Transverse colon (tissue), 4 donors: Measurements from ENCODE around the gene PDILT. TPM values are rescaled to one million over a fixed set of nuclear protein-coding genes. Genes with fewer than 3 reads are reported as not detected.
A peak's percentile ranks its signal among the peaks of the same experiment; 100 is the strongest.

Experiments used
- DNase-seq: peaks from one replicate; pipeline ENCODE4 v3.0.0-alpha.2; 2019
- H3K27ac ChIP-seq, 4 donors: fragments of 200-600 bp; sonication (generic); 2 replicates each; pipeline ENCODE4 v1.5.1; 2016 to 2018; ENCODE audit warnings: inconsistent platforms in 4 of 4
- H3K27me3 ChIP-seq: fragments of 200-600 bp; sonication (generic); 2 replicates; pipeline ENCODE4 v1.5.1; 2017; ENCODE audit warnings: inconsistent platforms
- H3K36me3 ChIP-seq, 4 donors: fragments of 200-600 bp; sonication (generic); 2 replicates each; pipeline ENCODE4 v1.5.1; 2017 to 2019; ENCODE audit warnings: inconsistent platforms in 4 of 4
- H3K4me1 ChIP-seq, 4 donors: fragments of 200-600 bp; sonication (generic); 2 replicates each; pipeline ENCODE4 v1.5.1; 2017 to 2020; ENCODE audit warnings: inconsistent platforms in 4 of 4
- H3K4me3 ChIP-seq, 4 donors: fragments of 200-600 bp; sonication (generic); 1 replicate in 1 of 4; 2 replicates in 3 of 4; pipeline versions ENCODE4 v1.5.1 to v1.6.1; 2017 to 2019; ENCODE audit warnings: inconsistent platforms in 4 of 4
- H3K9me3 ChIP-seq, 2 donors: fragments of 200-600 bp; sonication (generic); 2 replicates each; pipeline ENCODE4 v1.5.1; 2017 to 2019; ENCODE audit warnings: inconsistent platforms in 2 of 2
- EP300 ChIP-seq: sonication (generic); formaldehyde crosslinking; IDR thresholded peaks from one replicate; pipeline ENCODE4 v1.6.1; 2017; ENCODE audit warnings: antibody characterized with exemption, low read depth
- POLR2A ChIP-seq: fragments of 450-650 bp; IDR thresholded peaks from one replicate; pipeline ENCODE4 v1.6.1; 2016; ENCODE audit warnings: antibody characterized with exemption, mild to moderate bottlenecking, moderate library complexity
- POLR2AphosphoS5 ChIP-seq, 3 donors: sonication (generic); formaldehyde crosslinking; IDR thresholded peaks; one replicate each; pipeline ENCODE4 v1.6.1; 2016; ENCODE audit warnings: antibody characterized with exemption in 3 of 3
- WGBS, 2 donors: methylation state at CpG; one replicate each; pipeline ENCODE4 v1.1.5; 2018; ENCODE audit warnings: low coverage in 1 of 2; 5-methylcytosine and 5-hydroxymethylcytosine counted together
- in situ Hi-C, 4 donors: fragments of 200-750 bp; cut with MboI; loops; one replicate each; pipeline versions ENCODE4 v1.15.0 to v1.15.1; 2017; ENCODE audit warnings: low sequenced_read_pairs in 3 of 4, low pct_ligation_motif_present in 1 of 4, low pct_unique_long_range_greater_than_20kb in 1 of 4
- intact Hi-C: fragments of 100-400 bp; cut with DNase I; formaldehyde crosslinking; loops from one replicate; pipeline ENCODE4 v1.15.1; 2023; ENCODE audit warnings: low total_unique reads
- total RNA-seq, 4 donors: library from RNA; depleted of rRNA; stranded (reverse); fragments of >200 nt; gene quantifications; one replicate each; pipeline ENCODE4 v1.1.0, GENCODE V29; 2016
- TF ChIP-seq, protein P1 (sequence below), 5 experiments: fragments of 200-600 bp in 3 of 5; fragments of 450-650 bp in 2 of 5; sonication (generic) in 3 of 5; IDR thresholded peaks; 1 replicate in 2 of 5; 2 replicates in 3 of 5; pipeline ENCODE4 v1.5.1; 2016 to 2017; ENCODE audit warnings: antibody characterized with exemption in 5 of 5, inconsistent platforms in 3 of 5, mild to moderate bottlenecking in 2 of 5, moderate library complexity in 1 of 5

The PDILT gene
- total RNA-seq, 4 donors from 2014 or later = not detected

DNA sequence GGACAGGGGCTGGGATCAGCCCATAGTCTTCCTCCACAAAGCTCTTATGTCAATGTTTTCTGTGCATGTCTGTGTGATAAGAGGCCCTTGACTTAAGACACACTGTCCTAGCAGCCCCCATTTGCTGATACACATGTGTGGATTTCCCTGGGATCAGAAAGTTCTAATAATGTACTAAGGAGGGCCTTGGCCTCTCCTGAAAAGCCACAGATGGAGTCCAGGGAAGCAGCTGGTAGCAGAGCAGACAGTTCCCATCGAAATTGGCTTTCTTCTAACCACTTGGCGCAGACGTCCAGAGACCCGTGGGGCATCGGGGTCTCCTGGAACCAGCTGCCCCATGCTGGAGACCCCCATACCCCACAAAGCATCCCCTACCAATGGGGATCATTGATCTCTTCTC is 72.9 kb downstream of the PDILT start:
- TF ChIP-seq POLR2AphosphoS5 (IDR thresholded peaks at IDR 0.05) = no peak
- TF ChIP-seq, protein P1, sequence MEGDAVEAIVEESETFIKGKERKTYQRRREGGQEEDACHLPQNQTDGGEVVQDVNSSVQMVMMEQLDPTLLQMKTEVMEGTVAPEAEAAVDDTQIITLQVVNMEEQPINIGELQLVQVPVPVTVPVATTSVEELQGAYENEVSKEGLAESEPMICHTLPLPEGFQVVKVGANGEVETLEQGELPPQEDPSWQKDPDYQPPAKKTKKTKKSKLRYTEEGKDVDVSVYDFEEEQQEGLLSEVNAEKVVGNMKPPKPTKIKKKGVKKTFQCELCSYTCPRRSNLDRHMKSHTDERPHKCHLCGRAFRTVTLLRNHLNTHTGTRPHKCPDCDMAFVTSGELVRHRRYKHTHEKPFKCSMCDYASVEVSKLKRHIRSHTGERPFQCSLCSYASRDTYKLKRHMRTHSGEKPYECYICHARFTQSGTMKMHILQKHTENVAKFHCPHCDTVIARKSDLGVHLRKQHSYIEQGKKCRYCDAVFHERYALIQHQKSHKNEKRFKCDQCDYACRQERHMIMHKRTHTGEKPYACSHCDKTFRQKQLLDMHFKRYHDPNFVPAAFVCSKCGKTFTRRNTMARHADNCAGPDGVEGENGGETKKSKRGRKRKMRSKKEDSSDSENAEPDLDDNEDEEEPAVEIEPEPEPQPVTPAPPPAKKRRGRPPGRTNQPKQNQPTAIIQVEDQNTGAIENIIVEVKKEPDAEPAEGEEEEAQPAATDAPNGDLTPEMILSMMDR (IDR thresholded peaks at IDR 0.05) = no peak
- no peak for TF ChIP-seq POLR2A
- no peak for TF ChIP-seq EP300
- no peaks in the 10 kb centered on the region for H3K27me3 ChIP-seq
- H3K9me3 ChIP-seq = no peaks in the 10 kb centered on the region
- H3K4me1 ChIP-seq = no peaks in the 10 kb centered on the region
- H3K36me3 ChIP-seq = no peaks in the 10 kb centered on the region
- H3K27ac ChIP-seq = no peak overlapping the region
- in situ Hi-C loops = no loop called here
- intact Hi-C loops = no loop called here
- no peak overlapping the region for H3K4me3 ChIP-seq
- DNase-seq = no peak
- 76% methylated on average over 5 of the region's 5 CpGs; no CpG with 5 or more reads in 1 of the 2 donors for WGBS, 2 donors

DNA sequence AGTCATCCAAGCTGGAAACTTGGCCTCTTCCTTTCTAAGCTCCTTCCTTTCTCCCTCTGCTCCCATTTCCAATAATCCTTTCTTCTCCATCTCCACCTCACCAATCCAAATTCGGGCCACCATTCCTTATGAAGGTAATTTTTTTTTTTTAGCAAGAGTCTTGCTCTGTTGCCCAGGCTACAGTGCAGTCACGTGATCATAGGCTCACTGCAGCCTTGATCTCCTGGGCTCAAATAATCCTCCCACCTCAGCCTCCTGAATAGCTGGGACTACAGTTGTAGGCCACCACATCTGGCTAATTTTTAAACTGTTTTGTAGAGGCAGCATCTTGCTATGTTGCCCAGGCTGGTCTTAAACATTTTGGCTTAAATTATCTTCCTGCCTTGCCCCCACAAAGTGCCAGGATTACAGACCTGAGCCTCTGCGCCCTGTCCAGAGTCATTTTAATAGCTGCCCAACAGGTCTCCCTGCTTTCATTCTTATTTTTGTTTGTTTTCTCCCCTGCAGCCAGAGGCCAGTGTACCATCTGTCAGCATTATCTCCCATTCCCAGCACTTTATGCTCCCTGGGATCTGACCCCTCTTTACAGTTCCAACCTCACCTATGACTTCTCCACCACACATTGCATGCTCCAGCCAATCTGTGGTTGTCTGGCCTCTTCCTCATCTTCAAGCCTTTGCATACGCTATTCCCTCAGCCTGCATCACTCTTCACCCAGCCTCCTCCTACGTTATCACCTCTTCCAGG is 75.0 kb downstream of the PDILT start:
- H3K36me3 ChIP-seq = no peaks in the 10 kb centered on the region
- H3K9me3 ChIP-seq = no peaks in the 10 kb centered on the region
- intact Hi-C loops (loop anchor here (10.0 kb wide), 1 partner anchor 55 kb away; no protein-coding TSS in a partner anchor), in situ Hi-C loops (no loop called here)
- 67 to 81% methylated on average over 5 of the region's 5 CpGs for WGBS, 2 donors
- H3K4me1 ChIP-seq = peaks cover 0 to 5% (median 0%) of the 10 kb centered on the region in 4 donors
- no peaks in the 10 kb centered on the region for H3K27me3 ChIP-seq
- no peak overlapping the region for H3K27ac ChIP-seq
- no peak for DNase-seq
- no peak overlapping the region for H3K4me3 ChIP-seq
- no peak for TF ChIP-seq POLR2AphosphoS5 (IDR thresholded peaks at IDR 0.05)
- TF ChIP-seq, protein P1 (IDR thresholded peaks at IDR 0.05) = no peak
- TF ChIP-seq EP300 = no peak
- no peak for TF ChIP-seq POLR2A

DNA sequence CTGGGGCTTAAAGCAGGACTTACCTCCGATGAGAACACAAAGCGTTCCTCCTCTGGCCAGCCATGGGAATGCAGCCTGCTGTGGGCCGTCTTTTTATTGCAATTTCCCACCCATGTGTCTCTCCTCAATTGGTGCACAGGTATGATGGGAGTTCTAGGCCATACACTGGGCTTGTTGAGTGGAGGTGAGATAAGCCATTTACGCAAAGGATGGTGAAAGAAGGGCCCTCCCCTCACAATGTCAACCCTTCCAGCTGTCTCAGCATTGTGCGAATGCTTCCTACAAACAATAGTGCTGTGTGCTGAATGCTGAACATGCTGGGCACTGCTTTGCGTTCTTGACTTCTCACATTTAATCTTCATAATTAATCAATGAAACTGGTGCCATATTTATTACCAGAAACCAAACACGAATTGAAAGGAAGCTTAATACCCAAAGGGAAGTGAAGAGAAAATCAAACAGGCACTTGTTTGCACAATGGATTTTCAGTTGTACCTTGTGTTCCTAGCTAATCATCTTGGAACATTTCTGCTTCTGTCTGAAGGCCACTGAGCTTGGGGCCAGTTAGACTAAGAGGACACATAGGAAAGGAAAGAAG is 77.0 kb downstream of the PDILT start, which contains the start of gene GP2:
Gene GP2 (minus strand): TSS at position 70 of the 598 bp plus-strand sequence. CDS start 1,082 bp downstream, outside the sequence.
- TF ChIP-seq POLR2AphosphoS5 (IDR thresholded peaks at IDR 0.05) = no peak
- TF ChIP-seq, protein P1 (IDR thresholded peaks at IDR 0.05) = no peak
- TF ChIP-seq EP300 = no peak
- no peak for TF ChIP-seq POLR2A
- WGBS, 2 donors = 14 to 72% methylated on average over 1 to 7 of the region's 7 CpGs
- no peak for DNase-seq
- Histone ChIP-seq H3K27me3 (no peaks in the 10 kb centered on the region), H3K4me1 (peaks cover 0 to 5% (median 0%) of the 10 kb centered on the region in 4 donors), H3K27ac (peak within 1 kb of the TSS in 1 of 4 donors; percentile 67), H3K9me3 (no peaks in the 10 kb centered on the region), H3K36me3 (no peaks in the 10 kb centered on the region), H3K4me3 (no peak within 1 kb of the TSS)
- intact Hi-C loops = loop anchor here (10.0 kb wide), 1 partner anchor 53 kb away; no protein-coding TSS in a partner anchor
- in situ Hi-C loops = no loop called here

DNA sequence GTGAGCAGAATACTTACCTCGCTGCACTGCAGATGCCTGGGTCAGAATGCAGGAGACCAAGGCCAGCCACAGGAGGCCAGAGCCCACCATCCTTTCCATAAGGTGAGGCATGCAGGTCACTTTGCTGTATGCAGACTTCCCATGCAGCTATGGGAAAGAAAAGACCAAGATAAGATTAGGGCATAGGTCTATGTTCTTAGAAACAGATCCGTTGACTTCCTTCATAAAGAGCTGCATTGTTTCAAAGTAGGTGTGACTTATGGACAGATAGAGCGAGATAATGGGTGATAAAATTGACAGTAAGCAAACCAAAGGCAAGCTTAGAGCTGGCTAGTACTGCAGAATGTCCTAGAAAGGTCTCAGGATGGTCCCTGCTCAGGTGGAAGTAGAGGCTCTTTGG is 78.2 kb downstream of the PDILT start:
- in situ Hi-C loops (no loop called here), intact Hi-C loops (loop anchor here (10.0 kb wide), 1 partner anchor 52 kb away; no protein-coding TSS in a partner anchor)
- H3K27me3 ChIP-seq = no peaks in the 10 kb centered on the region
- H3K27ac ChIP-seq = peak overlapping the region in 3 of 4 donors; percentile 31 to 67 (median 55)
- no peaks in the 10 kb centered on the region for H3K9me3 ChIP-seq
- TF ChIP-seq POLR2AphosphoS5 (IDR thresholded peaks at IDR 0.05) (no peak), EP300 (no peak), POLR2A (no peak)
- TF ChIP-seq, protein P1 (IDR thresholded peaks at IDR 0.05) = no peak
- DNase-seq = no peak
- WGBS, 2 donors = 40 to 41% methylated on average over 2 to 3 of the region's 3 CpGs
- H3K4me1 ChIP-seq = peaks cover 0 to 5% (median 0%) of the 10 kb centered on the region in 4 donors
- H3K36me3 ChIP-seq = no peaks in the 10 kb centered on the region
- H3K4me3 ChIP-seq = no peak overlapping the region
